ENCODE results near the gene SIX6. TPM values are rescaled to one million over a fixed set of nuclear protein-coding genes. Genes with fewer than 3 reads are reported as not detected.

Gene SIX6
- total and polyA plus RNA-seq, 4 experiments from 2014 or later, result not detected

DNA sequence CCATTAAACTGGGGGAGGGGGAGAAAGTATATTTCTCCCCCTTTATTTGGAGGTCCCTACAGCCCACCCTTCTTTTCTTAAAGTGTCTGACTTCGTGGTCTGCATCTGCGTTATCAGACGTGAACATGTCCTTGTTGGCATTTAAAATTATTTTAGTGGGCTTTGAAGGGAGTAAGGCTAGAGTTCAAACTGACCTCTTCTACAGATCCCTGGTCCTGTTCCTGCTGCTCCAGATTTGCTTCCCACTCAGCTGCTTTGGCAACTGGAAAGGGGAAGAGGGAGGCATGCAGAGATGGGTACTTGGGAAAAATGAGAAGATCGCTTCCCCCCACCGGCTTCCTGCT is 611 bp upstream of the SIX6 start:
- Histone ChIP-seq H3K9me3 (ENCODE audit: control insufficient read depth in 1 of 2, low read length in 2 of 2) (no peaks in the 10 kb centered on the region), H3K27me3 (ENCODE audit: insufficient read depth, low read length) (peaks cover 59% of the 10 kb centered on the region), H3K4me1 (ENCODE audit: insufficient read depth, low read length) (peaks cover 10% of the 10 kb centered on the region), H3K27ac (ENCODE audit: low read depth, low read length) (no peak overlapping the region), H3K36me3 (ENCODE audit: insufficient read depth, low read length) (no peaks in the 10 kb centered on the region), H3K4me3 (ENCODE audit: low read length in 2 of 2) (no peak overlapping the region)
- Mint-ChIP-seq H3K4me1 (peaks cover 6 to 31% (median 21%) of the 10 kb centered on the region in 4 donors), H3K27me3 (peaks cover 54 to 61% of the 10 kb centered on the region in 2 donors), H3K9me3 (peaks cover 0 to 14% (median 4%) of the 10 kb centered on the region in 8 donors), H3K36me3 (no peaks in the 10 kb centered on the region), H3K4me3 (peak overlapping the region in 2 of 8 donors; percentile 39), H3K27ac (no peak overlapping the region)
- no peak for DNase-seq
- CTCF ChIA-PET (ENCODE audit: partially characterized antibody), result no interaction called here
- intact Hi-C loops (cut with micrococcal nuclease), result no loop called here
- POLR2A ChIA-PET (ENCODE audit: partially characterized antibody), result no interaction called here

DNA sequence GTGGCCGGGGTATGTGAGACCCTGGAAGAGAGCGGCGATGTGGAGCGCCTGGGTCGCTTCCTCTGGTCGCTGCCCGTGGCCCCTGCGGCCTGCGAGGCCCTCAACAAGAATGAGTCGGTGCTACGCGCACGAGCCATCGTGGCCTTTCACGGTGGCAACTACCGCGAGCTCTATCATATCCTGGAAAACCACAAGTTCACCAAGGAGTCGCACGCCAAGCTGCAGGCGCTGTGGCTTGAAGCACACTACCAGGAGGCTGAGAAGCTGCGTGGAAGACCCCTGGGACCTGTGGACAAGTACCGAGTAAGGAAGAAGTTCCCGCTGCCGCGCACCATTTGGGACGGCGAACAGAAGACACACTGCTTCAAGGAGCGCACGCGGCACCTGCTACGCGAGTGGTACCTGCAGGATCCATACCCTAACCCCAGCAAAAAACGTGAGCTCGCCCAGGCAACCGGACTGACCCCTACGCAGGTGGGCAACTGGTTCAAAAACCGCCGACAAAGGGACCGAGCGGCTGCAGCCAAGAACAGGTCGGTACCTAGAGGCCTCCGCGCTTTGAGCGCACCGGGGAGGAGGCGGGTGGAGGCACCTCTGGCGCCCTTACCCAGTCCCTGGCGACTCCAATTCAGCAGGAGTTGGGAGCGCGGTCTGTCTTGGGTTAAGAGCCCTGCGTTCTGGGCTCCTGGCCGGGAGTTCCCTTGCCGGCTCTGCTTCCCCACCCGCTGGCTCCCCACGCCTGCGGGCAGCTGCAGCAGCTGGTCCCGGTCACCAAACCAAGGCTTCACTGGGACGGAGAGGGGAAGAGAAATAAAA is 700 bp downstream of the SIX6 start:
- DNase-seq, result no peak
- Histone ChIP-seq H3K36me3 (ENCODE audit: insufficient read depth, low read length) (no peaks in the 10 kb centered on the region), H3K27me3 (ENCODE audit: insufficient read depth, low read length) (peaks cover 64% of the 10 kb centered on the region), H3K4me3 (ENCODE audit: low read length in 2 of 2) (no peak overlapping the region), H3K27ac (ENCODE audit: low read depth, low read length) (no peak overlapping the region), H3K4me1 (ENCODE audit: insufficient read depth, low read length) (peaks cover 16% of the 10 kb centered on the region), H3K9me3 (ENCODE audit: control insufficient read depth in 1 of 2, low read length in 2 of 2) (no peaks in the 10 kb centered on the region)
- ChIA-PET CTCF (ENCODE audit: partially characterized antibody) (no interaction called here), POLR2A (ENCODE audit: partially characterized antibody) (no interaction called here)
- Mint-ChIP-seq H3K27me3 (peaks cover 47 to 64% of the 10 kb centered on the region in 2 donors), H3K9me3 (peaks cover 0 to 20% (median 4%) of the 10 kb centered on the region in 8 donors), H3K4me1 (peaks cover 6 to 39% (median 22%) of the 10 kb centered on the region in 4 donors), H3K36me3 (no peaks in the 10 kb centered on the region), H3K27ac (no peak overlapping the region), H3K4me3 (peak overlapping the region in 7 of 8 donors; percentile 7 to 60 (median 29))
- intact Hi-C loops (cut with micrococcal nuclease), result no loop called here

DNA sequence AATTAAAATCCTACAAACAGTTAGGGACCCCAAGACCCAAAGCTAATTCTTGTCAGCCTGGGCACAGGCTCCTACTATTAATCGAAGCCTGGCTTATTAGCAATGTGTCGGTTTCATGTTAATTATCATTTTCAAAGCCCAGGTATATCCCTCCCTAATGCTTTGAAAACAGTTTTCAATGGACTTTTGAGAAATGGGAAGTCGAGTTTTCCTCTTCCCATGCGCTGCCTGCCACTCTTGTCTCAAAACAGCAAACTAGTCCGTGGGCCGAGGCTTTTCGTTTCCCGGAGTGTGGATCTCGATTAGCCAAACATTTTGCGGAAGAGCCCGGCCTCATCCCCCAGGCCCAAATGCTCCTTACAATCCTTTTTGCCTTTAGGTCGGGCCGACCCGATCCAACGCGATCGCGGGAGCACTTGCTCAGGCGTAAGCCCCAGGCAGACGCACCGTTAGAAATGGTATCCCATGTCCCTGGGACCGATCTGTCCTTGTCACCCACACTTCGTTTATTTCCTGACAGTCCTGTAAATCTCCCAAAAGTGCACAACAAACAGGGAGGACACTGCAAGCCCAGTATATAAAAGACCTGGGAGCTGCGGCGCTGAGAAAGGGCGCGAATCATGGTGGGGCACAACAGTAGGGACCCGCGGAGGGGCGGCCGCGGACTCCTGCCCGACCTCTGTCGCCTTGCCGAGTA is 1.5 kb downstream of the SIX6 start:
- Histone ChIP-seq H3K27me3 (ENCODE audit: insufficient read depth, low read length) (peaks cover 63% of the 10 kb centered on the region), H3K9me3 (ENCODE audit: control insufficient read depth in 1 of 2, low read length in 2 of 2) (no peaks in the 10 kb centered on the region), H3K36me3 (ENCODE audit: insufficient read depth, low read length) (no peaks in the 10 kb centered on the region), H3K27ac (ENCODE audit: low read depth, low read length) (no peak overlapping the region), H3K4me1 (ENCODE audit: insufficient read depth, low read length) (peaks cover 20% of the 10 kb centered on the region), H3K4me3 (ENCODE audit: low read length in 2 of 2) (no peak overlapping the region)
- peaks cover 6 to 40% (median 22%) of the 10 kb centered on the region in 4 donors for H3K4me1 Mint-ChIP-seq
- no peaks in the 10 kb centered on the region for H3K36me3 Mint-ChIP-seq
- no peak overlapping the region for H3K27ac Mint-ChIP-seq
- intact Hi-C loops (cut with micrococcal nuclease), result no loop called here
- peak overlapping the region in 5 of 8 donors; percentile 17 to 60 (median 29) for H3K4me3 Mint-ChIP-seq
- POLR2A ChIA-PET (ENCODE audit: partially characterized antibody), result no interaction called here
- peaks cover 46 to 62% of the 10 kb centered on the region in 2 donors for H3K27me3 Mint-ChIP-seq
- H3K9me3 Mint-ChIP-seq, result peaks cover 0 to 20% (median 4%) of the 10 kb centered on the region in 8 donors
- no peak for DNase-seq
- CTCF ChIA-PET (ENCODE audit: partially characterized antibody), result no interaction called here

DNA sequence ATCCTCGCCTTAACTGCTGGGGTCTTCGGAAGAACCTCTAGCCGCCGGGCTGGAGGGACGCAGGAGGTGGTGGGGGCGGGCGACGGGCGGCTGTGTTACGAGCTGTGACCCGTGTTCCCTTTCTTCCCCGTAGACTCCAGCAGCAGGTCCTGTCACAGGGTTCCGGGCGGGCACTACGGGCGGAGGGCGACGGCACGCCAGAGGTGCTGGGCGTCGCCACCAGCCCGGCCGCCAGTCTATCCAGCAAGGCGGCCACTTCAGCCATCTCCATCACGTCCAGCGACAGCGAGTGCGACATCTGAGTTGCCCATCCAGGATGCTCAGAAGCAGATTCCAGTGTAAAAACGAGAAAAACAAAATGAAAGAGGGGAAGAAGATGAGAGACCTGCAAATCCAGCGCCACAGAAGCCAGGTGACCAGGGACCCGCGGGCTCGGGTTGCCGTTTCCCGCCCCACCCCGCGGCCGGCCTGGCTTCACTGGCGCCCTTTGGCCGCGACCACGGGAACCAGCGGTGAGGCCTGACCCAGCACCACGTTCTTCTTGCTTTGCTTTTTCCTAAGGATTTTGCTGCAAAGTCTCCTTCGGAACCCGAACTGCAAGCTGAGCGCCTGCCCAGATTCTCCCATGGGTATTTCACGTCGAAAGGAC is 2.1 kb downstream of the SIX6 start:
- Histone ChIP-seq H3K27me3 (ENCODE audit: insufficient read depth, low read length) (peaks cover 56% of the 10 kb centered on the region), H3K4me3 (ENCODE audit: low read length in 2 of 2) (no peak overlapping the region), H3K27ac (ENCODE audit: low read depth, low read length) (no peak overlapping the region), H3K9me3 (ENCODE audit: control insufficient read depth in 1 of 2, low read length in 2 of 2) (no peaks in the 10 kb centered on the region), H3K4me1 (ENCODE audit: insufficient read depth, low read length) (peaks cover 22% of the 10 kb centered on the region), H3K36me3 (ENCODE audit: insufficient read depth, low read length) (no peaks in the 10 kb centered on the region)
- peak overlapping the region in 6 of 8 donors; percentile 31 to 71 (median 60) for H3K4me3 Mint-ChIP-seq
- CTCF ChIA-PET (ENCODE audit: partially characterized antibody), result no interaction called here
- intact Hi-C loops (cut with micrococcal nuclease), result no loop called here
- H3K36me3 Mint-ChIP-seq, result no peaks in the 10 kb centered on the region
- DNase-seq, result no peak
- no peak overlapping the region for H3K27ac Mint-ChIP-seq
- peaks cover 0 to 15% (median 5%) of the 10 kb centered on the region in 8 donors for H3K9me3 Mint-ChIP-seq
- peaks cover 6 to 42% (median 25%) of the 10 kb centered on the region in 4 donors for H3K4me1 Mint-ChIP-seq
- peaks cover 43 to 62% of the 10 kb centered on the region in 2 donors for H3K27me3 Mint-ChIP-seq
- POLR2A ChIA-PET (ENCODE audit: partially characterized antibody), result no interaction called here

DNA sequence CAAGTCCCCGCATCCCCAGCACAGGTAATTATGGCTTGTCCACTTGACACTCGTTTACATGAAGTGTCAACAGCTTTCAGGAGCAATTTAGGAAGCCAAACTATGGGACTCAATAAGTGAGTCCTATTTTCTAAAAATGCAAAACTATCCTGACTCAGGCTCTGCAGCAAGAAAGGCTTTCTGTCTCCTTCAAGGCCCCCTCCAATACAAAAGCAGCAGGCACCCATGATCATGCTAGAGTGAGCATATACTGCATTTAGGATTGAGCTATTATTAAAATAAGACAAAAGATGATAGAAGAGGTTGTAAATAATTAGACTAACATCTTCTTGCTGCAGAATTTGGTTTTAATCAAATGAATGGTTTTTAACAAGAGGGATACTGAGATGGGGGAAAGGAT is 3.2 kb downstream of the SIX6 start:
- H3K27ac ChIP-seq (ENCODE audit: low read depth, low read length), result no peak overlapping the region
- no peaks in the 10 kb centered on the region for H3K9me3 ChIP-seq (ENCODE audit: control insufficient read depth in 1 of 2, low read length in 2 of 2)
- H3K27me3 ChIP-seq (ENCODE audit: insufficient read depth, low read length), result peaks cover 60% of the 10 kb centered on the region
- intact Hi-C loops (cut with micrococcal nuclease), result no loop called here
- no peaks in the 10 kb centered on the region for H3K36me3 ChIP-seq (ENCODE audit: insufficient read depth, low read length)
- peak overlapping the region in 1 of 8 donors; percentile 1 for H3K4me3 Mint-ChIP-seq
- no peak overlapping the region for H3K27ac Mint-ChIP-seq
- H3K27me3 Mint-ChIP-seq, result peaks cover 47 to 64% of the 10 kb centered on the region in 2 donors
- H3K9me3 Mint-ChIP-seq, result peaks cover 0 to 15% (median 8%) of the 10 kb centered on the region in 8 donors
- H3K4me1 ChIP-seq (ENCODE audit: insufficient read depth, low read length), result peaks cover 22% of the 10 kb centered on the region
- no peak for DNase-seq
- H3K36me3 Mint-ChIP-seq, result no peaks in the 10 kb centered on the region
- ChIA-PET CTCF (ENCODE audit: partially characterized antibody) (no interaction called here), POLR2A (ENCODE audit: partially characterized antibody) (no interaction called here)
- peaks cover 11 to 47% (median 28%) of the 10 kb centered on the region in 4 donors for H3K4me1 Mint-ChIP-seq
- no peak overlapping the region for H3K4me3 ChIP-seq (ENCODE audit: low read length in 2 of 2)

DNA sequence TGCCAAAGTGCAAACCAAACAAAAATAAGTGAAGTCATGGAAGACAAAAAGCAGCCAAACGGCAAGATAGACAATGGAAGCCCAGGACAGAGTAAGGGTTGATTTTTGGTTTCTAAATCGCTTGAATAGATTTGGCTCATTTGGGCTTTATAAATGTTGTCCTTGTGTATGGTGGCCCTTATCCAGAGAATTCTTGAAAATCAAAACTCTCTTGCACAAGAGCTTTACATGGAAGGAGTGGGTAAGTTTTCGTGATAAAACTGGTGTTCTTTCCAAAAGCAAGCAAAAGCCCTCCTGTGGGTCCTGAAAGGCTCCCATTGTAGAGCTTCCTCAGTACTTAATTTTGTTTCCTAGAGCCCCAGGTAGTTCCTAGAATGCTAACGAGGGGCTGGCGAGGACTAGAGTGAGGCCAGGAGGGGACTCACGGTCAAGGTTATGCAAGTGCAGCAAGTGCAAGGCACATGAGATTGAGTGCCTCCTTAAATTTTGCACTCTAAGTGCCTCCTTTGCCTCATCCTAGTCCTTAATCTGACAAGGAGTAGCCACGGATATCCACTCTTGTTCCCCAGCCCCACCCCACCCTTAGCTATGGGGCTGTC is 4.1 kb downstream of the SIX6 start:
- no peak for DNase-seq
- ChIA-PET POLR2A (ENCODE audit: partially characterized antibody) (no interaction called here), CTCF (ENCODE audit: partially characterized antibody) (interaction anchor here (1.2 kb wide), 1 partner anchor 182 kb away, joined by 3 read pairs; no protein-coding TSS in a partner anchor)
- intact Hi-C loops (cut with micrococcal nuclease), result no loop called here
- peaks cover 0 to 14% (median 5%) of the 10 kb centered on the region in 8 donors for H3K9me3 Mint-ChIP-seq
- H3K27me3 Mint-ChIP-seq, result peaks cover 40 to 55% of the 10 kb centered on the region in 2 donors
- no peak overlapping the region for H3K4me3 Mint-ChIP-seq
- H3K4me3 ChIP-seq (ENCODE audit: low read length in 2 of 2), result no peak overlapping the region
- H3K27me3 ChIP-seq (ENCODE audit: insufficient read depth, low read length), result peaks cover 51% of the 10 kb centered on the region
- no peaks in the 10 kb centered on the region for H3K9me3 ChIP-seq (ENCODE audit: control insufficient read depth in 1 of 2, low read length in 2 of 2)
- no peak overlapping the region for H3K27ac ChIP-seq (ENCODE audit: low read depth, low read length)
- no peaks in the 10 kb centered on the region for H3K36me3 ChIP-seq (ENCODE audit: insufficient read depth, low read length)
- H3K4me1 ChIP-seq (ENCODE audit: insufficient read depth, low read length), result peaks cover 22% of the 10 kb centered on the region
- H3K27ac Mint-ChIP-seq, result no peak overlapping the region
- H3K4me1 Mint-ChIP-seq, result peaks cover 6 to 39% (median 21%) of the 10 kb centered on the region in 4 donors
- H3K36me3 Mint-ChIP-seq, result no peaks in the 10 kb centered on the region

DNA sequence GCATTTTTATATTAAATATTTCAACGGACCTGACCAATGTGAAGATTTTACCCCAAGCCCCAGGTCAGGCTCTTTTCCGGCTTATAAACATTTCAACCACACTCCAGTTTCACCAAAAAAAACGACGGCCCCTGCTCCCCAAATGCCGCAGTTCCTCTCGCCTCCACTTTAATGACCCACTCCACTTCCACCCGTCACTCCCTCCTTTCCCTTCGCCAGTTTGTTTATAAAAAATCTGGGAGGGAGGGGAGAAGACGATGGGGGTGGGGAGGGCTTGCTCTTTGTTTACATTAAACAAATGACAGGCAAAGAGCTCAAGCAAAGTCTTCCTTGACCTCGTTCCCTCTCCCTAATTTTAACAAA is 5.4 kb downstream of the SIX6 start:
- no peak overlapping the region for H3K27ac ChIP-seq (ENCODE audit: low read depth, low read length)
- ChIA-PET CTCF (ENCODE audit: partially characterized antibody) (no interaction called here), POLR2A (ENCODE audit: partially characterized antibody) (no interaction called here)
- Mint-ChIP-seq H3K4me1 (peaks cover 6 to 33% (median 21%) of the 10 kb centered on the region in 4 donors), H3K4me3 (peak overlapping the region in 7 of 8 donors; percentile 32 to 61 (median 53)), H3K27ac (no peak overlapping the region), H3K27me3 (peaks cover 45 to 49% of the 10 kb centered on the region in 2 donors), H3K36me3 (no peaks in the 10 kb centered on the region), H3K9me3 (peaks cover 0 to 14% (median 5%) of the 10 kb centered on the region in 8 donors)
- H3K9me3 ChIP-seq (ENCODE audit: control insufficient read depth in 1 of 2, low read length in 2 of 2), result no peaks in the 10 kb centered on the region
- DNase-seq, result no peak
- H3K4me1 ChIP-seq (ENCODE audit: insufficient read depth, low read length), result peaks cover 22% of the 10 kb centered on the region
- no peak overlapping the region for H3K4me3 ChIP-seq (ENCODE audit: low read length in 2 of 2)
- peaks cover 49% of the 10 kb centered on the region for H3K27me3 ChIP-seq (ENCODE audit: insufficient read depth, low read length)
- no peaks in the 10 kb centered on the region for H3K36me3 ChIP-seq (ENCODE audit: insufficient read depth, low read length)
- intact Hi-C loops (cut with micrococcal nuclease), result no loop called here
